GM23248 (cell line): Measurements from ENCODE around the gene WTAP. TPM values are rescaled to one million over a fixed set of nuclear protein-coding genes. Genes with fewer than 3 reads are reported as not detected.

Experiments used
- DNase-seq: peaks from one replicate; pipeline ENCODE4 v3.0.0-alpha.2; 2015
- H2AFZ ChIP-seq: fragments of 200-600 bp; sonication (generic); 2 replicates; pipeline ENCODE4 v1.6.1; 2016; ENCODE audit warnings: antibody characterized with exemption
- H3F3A ChIP-seq: fragments of 200-600 bp; sonication (generic); 2 replicates; pipeline ENCODE4 v1.6.1; 2016; ENCODE audit warnings: mild to moderate bottlenecking, antibody characterized with exemption, mixed run types; ENCODE audit not compliant: insufficient read depth
- H3K27ac ChIP-seq: fragments of 200-600 bp; sonication (generic); 2 replicates; pipeline ENCODE4 v1.5.1; 2016; ENCODE audit warnings: mild to moderate bottlenecking
- H3K27me3 ChIP-seq: fragments of 200-600 bp; sonication (generic); replicated peaks from 2 replicates; pipeline ENCODE4 v1.6.1; 2016; ENCODE audit warnings: mild to moderate bottlenecking; ENCODE audit not compliant: insufficient read depth
- H3K36me3 ChIP-seq: fragments of 200-600 bp; sonication (generic); 2 replicates; pipeline ENCODE4 v1.6.1; 2016; ENCODE audit warnings: low read depth, mild to moderate bottlenecking
- H3K4me1 ChIP-seq: fragments of 200-600 bp; sonication (generic); 2 replicates; pipeline ENCODE4 v1.6.1; 2016; ENCODE audit warnings: mild to moderate bottlenecking; ENCODE audit not compliant: insufficient read depth
- H3K4me2 ChIP-seq: fragments of 200-600 bp; sonication (generic); one replicate; pipeline ENCODE4 v1.6.1; 2016; ENCODE audit warnings: mild to moderate bottlenecking; ENCODE audit not compliant: unreplicated experiment
- H3K4me3 ChIP-seq: fragments of 200-600 bp; sonication (generic); 2 replicates; pipeline ENCODE4 v1.5.1; 2016; ENCODE audit warnings: mild to moderate bottlenecking
- H3K79me2 ChIP-seq: fragments of 200-600 bp; sonication (generic); 2 replicates; pipeline ENCODE4 v1.6.1; 2016; ENCODE audit warnings: mild to moderate bottlenecking; ENCODE audit not compliant: insufficient read depth
- H3K9ac ChIP-seq: fragments of 200-600 bp; sonication (generic); 2 replicates; pipeline ENCODE4 v1.6.1; 2016; ENCODE audit warnings: mild to moderate bottlenecking
- H3K9me2 ChIP-seq: fragments of 200-600 bp; sonication (generic); 2 replicates; pipeline ENCODE4 v1.6.1; 2016; ENCODE audit warnings: mixed run types, mild to moderate bottlenecking, moderate library complexity; ENCODE audit not compliant: insufficient read depth
- H3K9me3 ChIP-seq: fragments of 200-600 bp; sonication (generic); one replicate; pipeline ENCODE4 v1.6.1; 2017; ENCODE audit warnings: low read depth
- H4K20me1 ChIP-seq: fragments of 200-600 bp; sonication (generic); 2 replicates; pipeline ENCODE4 v1.6.0; 2016; ENCODE audit not compliant: insufficient read depth
- EZH2 ChIP-seq: fragments of 200-600 bp; sonication (generic); IDR thresholded peaks from 2 replicates; pipeline ENCODE4 v1.6.1; 2018; ENCODE audit warnings: antibody characterized with exemption, mild to moderate bottlenecking; ENCODE audit not compliant: insufficient read depth, poor library complexity, severe bottlenecking
- EZH2phosphoT487 ChIP-seq: fragments of 200-600 bp; sonication (generic); IDR thresholded peaks from 2 replicates; pipeline ENCODE4 v1.6.1; 2018; ENCODE audit warnings: antibody characterized with exemption, moderate library complexity, mild to moderate bottlenecking, low read depth; ENCODE audit not compliant: insufficient read depth
- WGBS, 2 experiments: methylation state at CpG; one replicate each; pipeline ENCODE4 v1.1.6; 2015 to 2017; ENCODE audit warnings: low lambda C conversion rate in 2 of 2, low coverage in 1 of 2; ENCODE audit errors: missing lambda C conversion rate in 2 of 2; 5-methylcytosine and 5-hydroxymethylcytosine counted together
- in situ Hi-C: fragments of 300-500 bp; cut with MboI; formaldehyde crosslinking; loops from 2 replicates; pipeline ENCODE4 v1.15.0; 2020
- polyA plus RNA-seq: library from polyadenylated mRNA; unstranded; fragments of >200 nt; fragmentation: Nextera tagmentation; extraction: Ambion mirVana; gene quantifications from 2 replicates; pipeline ENCODE4 v1.2.1, GENCODE V29; 2016
- small RNA-seq: library from RNA; depleted of rRNA; stranded (forward); fragments of <200 nt; gene quantifications from one replicate; pipeline ENCODE3, GENCODE V24; 2014; ENCODE audit warnings: low read depth, low replicate concordance
- total RNA-seq: library from RNA; depleted of rRNA; stranded (reverse); fragments of >200 nt; shearing (Covaris generic); gene quantifications from 2 replicates; pipeline ENCODE4 v1.2.3, GENCODE V29; 2014; rRNA removed

The WTAP gene
- total and polyA plus RNA-seq, 2 experiments from 2014 or later = 64.8 to 87.8 TPM

- H3K9ac ChIP-seq = no peak overlapping the region
- H3F3A ChIP-seq = no peaks in the 10 kb centered on the region; the same call in 1 of the 2 replicates
- peaks cover 20% of the 10 kb centered on the region for H3K36me3 ChIP-seq
- WGBS, 2 experiments = 91 to 94% methylated on average over 8 of the region's 8 CpGs
- no peak for DNase-seq
- H3K27me3 ChIP-seq = no peaks in the 10 kb centered on the region
- TF ChIP-seq EZH2phosphoT487 (no peak), EZH2 (no peak)
- no peaks in the 10 kb centered on the region for H3K79me2 ChIP-seq
- no peak overlapping the region for H3K4me2 ChIP-seq
- H3K9me3 ChIP-seq = no peaks in the 10 kb centered on the region
- no peak overlapping the region for H2AFZ ChIP-seq
- no peaks in the 10 kb centered on the region for H3K4me1 ChIP-seq
- no peaks in the 10 kb centered on the region for H4K20me1 ChIP-seq
- no peaks in the 10 kb centered on the region for H3K9me2 ChIP-seq
- H3K27ac ChIP-seq = no peak overlapping the region
- in situ Hi-C loops = no loop called here
- no peak overlapping the region for H3K4me3 ChIP-seq
Observed at GRCh38 chr6:159801935-159802334, 74.6 kb downstream of the WTAP start.

- Histone ChIP-seq H3K27ac (no peak overlapping the region), H3K4me2 (no peak overlapping the region), H3K9me3 (no peaks in the 10 kb centered on the region), H3K4me3 (no peak overlapping the region), H2AFZ (no peak overlapping the region), H3F3A (no peaks in the 10 kb centered on the region), H3K9ac (no peak overlapping the region), H3K36me3 (no peaks in the 10 kb centered on the region), H3K27me3 (no peaks in the 10 kb centered on the region), H3K79me2 (no peaks in the 10 kb centered on the region), H3K4me1 (no peaks in the 10 kb centered on the region), H4K20me1 (no peaks in the 10 kb centered on the region), H3K9me2 (no peaks in the 10 kb centered on the region)
- 84 to 87% methylated on average over 10 of the region's 10 CpGs for WGBS, 2 experiments
- in situ Hi-C loops = no loop called here
- TF ChIP-seq EZH2phosphoT487 (no peak), EZH2 (no peak)
- DNase-seq = no peak
Observed at GRCh38 chr6:159804504-159804903, 77.2 kb downstream of the WTAP start.

- Histone ChIP-seq H3K9me2 (no peaks in the 10 kb centered on the region), H2AFZ (no peak overlapping the region), H3K9ac (no peak overlapping the region), H3K4me3 (no peak overlapping the region), H3F3A (no peaks in the 10 kb centered on the region), H4K20me1 (no peaks in the 10 kb centered on the region), H3K36me3 (no peaks in the 10 kb centered on the region), H3K4me1 (no peaks in the 10 kb centered on the region), H3K9me3 (no peaks in the 10 kb centered on the region), H3K79me2 (no peaks in the 10 kb centered on the region), H3K27me3 (no peaks in the 10 kb centered on the region), H3K27ac (no peak overlapping the region), H3K4me2 (no peak overlapping the region)
- 92 to 96% methylated on average over 6 of the region's 6 CpGs for WGBS, 2 experiments
- no peak for DNase-seq
- no peak for TF ChIP-seq EZH2phosphoT487
- TF ChIP-seq EZH2 = no peak
- in situ Hi-C loops = no loop called here
Observed at GRCh38 chr6:159805440-159806020, 78.2 kb downstream of the WTAP start.

Small RNA genes lying within 50 kb of the gene (small RNA-seq; reads per million reads assigned to genes)
- gene RNU4ATAC18P = not detected
- 45.0 reads per million, percentile 93 among the genes with 10 or more reads in this experiment for gene SNORA20
- not detected for gene SNORA29

Other genes starting within 250 kb of the WTAP start
- gene SOD2, start 34.3 kb upstream of the WTAP start, total RNA-seq = 62.6 and 74.0 TPM in 2 replicates
- 52.6 and 53.1 TPM in 2 replicates for gene SOD2, start 34.3 kb upstream of the WTAP start, polyA plus RNA-seq
- 10.1 and 10.5 TPM in 2 replicates for gene ACAT2, start 34.5 kb downstream of the WTAP start, total RNA-seq
- 17.6 and 18.9 TPM in 2 replicates for gene ACAT2, start 34.5 kb downstream of the WTAP start, polyA plus RNA-seq
- gene TCP1, start 62.1 kb downstream of the WTAP start, total RNA-seq = 260 and 354 TPM in 2 replicates
- 188 and 190 TPM in 2 replicates for gene TCP1, start 62.1 kb downstream of the WTAP start, polyA plus RNA-seq
- gene MRPL18, start 63.0 kb downstream of the WTAP start, total RNA-seq = 61.8 and 91.3 TPM in 2 replicates
- 110 and 112 TPM in 2 replicates for gene MRPL18, start 63.0 kb downstream of the WTAP start, polyA plus RNA-seq
- not detected in 2 replicates for gene PNLDC1, start 72.8 kb downstream of the WTAP start, total RNA-seq
- not detected in 2 replicates for gene PNLDC1, start 72.8 kb downstream of the WTAP start, polyA plus RNA-seq
- gene MAS1, start 163.5 kb downstream of the WTAP start, total RNA-seq = not detected in 2 replicates
- not detected in 2 replicates for gene MAS1, start 163.5 kb downstream of the WTAP start, polyA plus RNA-seq
- 30.9 TPM in 2 replicates for gene IGF2R, start 241.6 kb downstream of the WTAP start, total RNA-seq
- gene IGF2R, start 241.6 kb downstream of the WTAP start, polyA plus RNA-seq = 8.1 and 8.8 TPM in 2 replicates